GM18511 (cell line): ENCODE results near the gene TUBB4B.
"Not testable (repeated sequence)": the region's sequence is repeated elsewhere in the genome, so short reads cannot be mapped to it uniquely, and the experiment has no call there.

Experiments
- ATAC-seq: cut with Tn5 transposase; IDR thresholded peaks from one replicate; pipeline ENCODE4 v1.9.1; 2021; ENCODE audit warnings: mild to moderate bottlenecking, moderate library complexity; ENCODE audit not compliant: unreplicated experiment

Gene TUBB4B

DNA sequence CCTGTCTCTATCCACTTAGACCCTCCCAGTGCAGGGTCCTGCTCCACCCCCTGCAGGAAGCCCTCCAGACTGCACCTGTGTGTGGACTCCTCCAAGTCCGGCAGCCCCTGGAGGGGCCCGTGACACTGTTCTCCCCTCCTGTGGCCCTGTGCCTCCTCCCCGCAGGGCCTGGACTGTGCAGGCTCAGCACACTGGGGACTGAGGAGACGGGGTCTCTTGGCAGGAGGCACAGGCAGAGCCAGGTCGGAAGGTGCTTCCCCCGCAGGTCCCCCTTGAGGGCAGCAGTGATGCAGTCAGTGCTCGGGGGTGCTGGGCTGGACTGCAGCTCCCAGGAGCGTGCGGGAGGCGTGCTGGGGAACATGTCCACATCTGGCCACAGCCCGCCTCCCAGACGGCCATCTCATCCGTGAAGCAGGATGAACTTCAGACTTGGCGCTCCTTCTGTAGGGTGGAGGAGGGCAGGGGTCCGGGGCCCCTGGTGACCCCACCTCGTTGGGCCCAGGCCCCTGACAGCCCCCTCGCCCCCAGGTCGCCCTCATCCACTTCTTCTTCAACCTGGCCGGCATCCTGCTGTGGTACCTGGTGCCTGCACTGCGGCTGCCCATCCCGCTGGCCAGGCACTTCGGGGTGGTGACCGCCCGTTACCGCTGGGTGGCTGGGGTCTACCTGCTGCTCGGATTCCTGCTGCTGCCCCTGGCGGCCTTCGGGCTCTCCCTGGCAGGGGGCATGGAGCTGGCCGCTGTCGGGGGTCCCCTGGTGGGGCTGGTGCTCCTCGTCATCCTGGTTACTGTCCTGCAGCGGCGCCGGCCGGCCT, 5.5 kb upstream of the TUBB4B start:
- no peak for ATAC-seq

DNA sequence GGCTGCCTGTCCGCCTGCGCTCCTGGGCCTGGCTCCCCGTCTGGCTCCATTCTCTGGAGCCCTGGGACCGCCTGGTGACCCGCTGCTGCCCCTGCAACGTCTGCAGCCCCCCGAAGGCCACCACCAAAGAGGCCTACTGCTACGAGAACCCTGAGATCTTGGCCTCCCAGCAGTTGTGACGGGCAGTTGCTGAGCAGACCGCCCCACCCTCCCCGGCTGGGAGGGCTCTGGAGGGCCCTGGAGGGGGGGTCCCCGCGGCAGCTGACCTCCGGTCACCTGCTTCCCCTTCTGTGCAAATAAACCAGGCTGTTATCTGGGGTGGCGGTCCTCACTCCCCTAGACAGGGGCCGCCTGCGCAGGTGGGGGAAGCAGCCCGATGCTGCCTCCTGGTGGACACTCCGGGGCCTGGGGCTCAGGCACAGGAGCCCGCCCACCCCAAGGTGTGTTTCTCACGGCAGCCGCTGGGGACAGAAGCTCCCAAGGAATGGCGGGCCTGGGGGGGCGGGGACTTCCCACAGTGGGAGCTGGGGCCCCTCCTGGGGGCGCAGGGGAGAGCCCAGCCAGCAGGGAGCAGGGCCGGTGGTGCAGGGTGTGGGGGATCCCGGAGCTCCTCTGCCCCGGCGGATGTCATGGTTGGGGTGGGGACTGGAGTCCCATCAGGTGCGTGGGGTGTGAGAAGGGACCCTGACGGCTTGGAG, 4.7 kb upstream of the TUBB4B start:
- ATAC-seq: no peak

DNA sequence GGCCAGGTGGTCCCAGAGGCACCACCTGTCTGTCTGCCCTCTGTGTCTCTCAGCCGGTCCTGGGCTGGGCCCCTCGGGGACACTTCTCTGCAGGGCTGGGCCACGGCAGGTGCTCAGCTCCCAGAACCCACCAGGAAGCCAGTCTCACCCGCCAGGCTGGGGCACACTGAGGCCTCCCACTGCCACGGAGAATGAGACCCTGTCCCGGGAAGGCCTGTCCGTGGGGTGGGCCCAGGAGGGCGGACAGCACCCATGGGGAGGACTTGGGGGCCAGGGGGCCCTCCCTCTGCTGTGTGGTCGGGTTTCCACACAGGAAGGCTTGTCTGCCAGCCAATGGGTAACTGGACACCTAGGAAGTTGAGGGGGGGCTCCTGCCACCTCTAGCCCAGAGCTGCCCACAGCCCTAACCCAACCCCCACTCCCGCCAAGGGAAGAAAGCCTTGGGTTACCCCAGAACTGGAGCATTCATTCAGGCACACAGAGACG, 4.1 kb upstream of the TUBB4B start:
- no peak for ATAC-seq

DNA sequence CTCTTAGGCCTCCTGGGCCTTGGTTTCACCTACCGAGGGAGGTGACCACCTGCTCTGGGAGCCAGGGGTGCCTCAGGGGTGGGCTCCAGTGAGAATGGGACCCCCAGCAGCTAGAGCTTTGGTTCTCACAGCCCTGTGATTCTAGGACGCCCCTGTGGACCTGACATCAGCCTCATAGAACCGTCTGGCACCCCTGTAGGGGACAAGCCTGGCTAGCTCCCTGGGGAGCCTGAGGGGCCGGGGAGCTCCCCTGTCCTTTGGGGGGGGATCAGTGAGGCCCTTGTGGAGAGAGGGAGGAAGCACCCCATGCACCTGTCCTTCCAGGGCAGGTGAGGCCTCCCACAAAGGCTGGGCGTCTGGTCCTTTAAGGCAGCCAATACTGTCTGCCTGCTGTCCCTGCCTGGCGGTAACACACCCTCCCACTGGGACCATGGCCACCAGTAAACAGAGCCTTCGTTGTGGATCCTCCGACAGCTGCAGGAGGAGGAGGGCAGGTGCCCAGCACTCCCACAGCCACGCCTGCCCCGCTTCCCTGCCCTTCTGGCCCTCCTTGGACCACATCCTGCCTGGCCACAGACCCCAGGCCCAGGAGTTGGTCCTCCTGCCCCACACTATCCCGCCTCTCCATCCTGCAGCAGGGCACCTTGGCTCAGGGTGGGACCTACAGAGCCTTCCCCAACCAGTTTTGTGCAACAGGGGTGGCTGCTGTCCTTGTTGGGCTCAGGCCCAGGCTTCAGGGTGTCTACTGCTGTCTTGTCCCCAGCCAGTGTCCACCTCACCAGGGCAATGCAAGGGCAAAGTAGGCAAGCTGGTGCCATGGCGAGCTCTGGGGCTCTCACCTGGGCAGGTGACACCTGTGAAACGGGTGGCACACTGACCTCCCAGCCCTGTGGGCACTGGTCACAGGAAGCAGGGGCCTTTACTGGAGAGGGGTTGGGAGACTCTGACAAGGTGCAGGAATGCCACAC, 3.0 kb upstream of the TUBB4B start:
- no peak for ATAC-seq

DNA sequence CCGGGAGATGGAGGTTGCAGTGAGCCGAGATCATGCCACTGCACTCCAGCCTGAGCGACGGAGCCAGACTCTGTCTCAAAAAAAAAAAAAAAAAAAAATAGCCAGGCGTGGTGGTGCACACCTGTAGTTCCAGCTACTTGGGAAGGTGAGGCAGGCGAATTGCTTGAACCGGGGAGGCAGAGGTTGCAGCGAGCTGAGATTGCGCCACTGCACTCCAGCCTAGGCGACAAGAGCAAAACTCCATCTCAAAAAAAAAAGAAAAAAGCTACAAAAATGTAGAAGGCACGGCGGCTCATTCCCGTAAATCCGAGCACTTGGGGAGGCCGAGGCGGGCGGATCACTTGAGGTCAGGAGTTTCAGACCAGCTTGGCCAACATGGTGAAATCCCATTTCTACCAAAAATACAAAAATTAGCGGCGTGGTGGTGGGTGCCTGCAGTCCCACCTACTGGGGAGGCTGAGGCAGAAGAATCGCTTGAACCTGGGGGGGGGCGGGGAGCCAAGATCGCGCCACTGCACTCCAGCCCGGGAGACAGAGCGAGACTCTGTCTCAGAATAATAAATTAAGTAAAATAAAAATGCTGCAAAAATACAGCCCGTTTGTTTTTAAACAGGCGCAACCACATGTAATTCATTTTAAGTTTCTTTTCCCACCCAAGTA, 1.4 kb upstream of the TUBB4B start:
- ATAC-seq: not testable (repeated sequence)

DNA sequence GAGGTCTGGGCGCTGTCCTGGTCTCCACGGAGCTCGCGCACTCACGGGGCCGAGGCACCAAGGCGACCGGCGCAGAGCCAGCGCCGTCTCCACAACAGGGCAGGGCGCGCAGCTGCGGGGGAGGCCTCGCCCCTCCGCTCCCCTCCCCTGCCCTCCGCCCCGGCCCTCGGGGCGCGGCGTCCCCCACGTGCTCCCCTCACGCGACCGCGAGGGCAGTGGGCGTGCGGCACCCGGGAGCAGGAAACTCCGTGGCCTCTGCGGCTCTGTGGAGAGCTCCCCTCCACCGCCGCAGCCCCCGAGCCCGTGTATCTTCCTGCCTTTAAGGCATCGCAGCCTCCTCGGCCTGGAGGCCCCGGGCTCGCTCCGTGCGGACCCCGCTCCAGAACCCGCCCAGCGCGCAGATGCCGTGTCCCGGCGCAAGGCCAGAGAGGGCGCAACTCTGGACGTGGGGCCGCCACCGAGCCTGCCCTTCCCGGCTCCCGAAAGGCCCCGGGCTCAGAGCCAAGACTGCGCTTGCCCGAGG, 708 bp upstream of the TUBB4B start:
- ATAC-seq: peak; percentile 26

DNA sequence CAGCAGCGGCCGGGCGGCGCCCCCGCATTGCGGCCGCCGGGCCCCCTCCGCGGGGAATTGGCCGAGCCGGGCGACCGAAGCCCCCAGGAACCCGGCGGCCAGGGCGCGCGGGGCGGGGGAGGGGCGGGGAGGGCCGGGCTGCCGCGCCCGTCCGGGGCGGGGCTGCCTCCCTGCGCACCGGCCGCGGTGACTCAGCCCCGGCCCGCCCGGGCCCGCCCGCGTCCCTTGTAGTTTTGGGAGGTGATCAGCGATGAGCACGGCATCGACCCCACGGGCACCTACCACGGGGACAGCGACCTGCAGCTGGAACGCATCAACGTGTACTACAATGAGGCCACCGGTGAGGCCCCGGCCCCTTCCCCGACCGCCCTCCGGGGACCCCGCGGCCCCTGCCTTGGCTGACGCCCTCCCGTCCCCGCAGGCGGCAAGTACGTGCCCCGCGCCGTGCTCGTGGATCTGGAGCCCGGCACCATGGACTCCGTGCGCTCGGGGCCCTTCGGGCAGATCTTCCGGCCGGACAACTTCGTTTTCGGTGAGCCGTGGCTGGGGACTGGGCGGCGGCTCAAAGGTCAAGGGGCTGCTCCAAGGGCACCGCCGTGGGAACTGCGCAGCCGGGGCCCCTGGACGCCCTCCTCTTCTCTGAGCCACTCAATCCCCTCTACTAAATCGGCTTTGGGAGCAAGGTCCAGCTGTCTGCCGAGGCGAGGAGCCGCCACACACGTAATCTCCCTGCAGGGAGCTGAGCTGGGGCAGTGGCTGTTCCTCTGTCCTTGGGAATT, 592 bp downstream of the TUBB4B start:
- peak; percentile 2 for ATAC-seq

DNA sequence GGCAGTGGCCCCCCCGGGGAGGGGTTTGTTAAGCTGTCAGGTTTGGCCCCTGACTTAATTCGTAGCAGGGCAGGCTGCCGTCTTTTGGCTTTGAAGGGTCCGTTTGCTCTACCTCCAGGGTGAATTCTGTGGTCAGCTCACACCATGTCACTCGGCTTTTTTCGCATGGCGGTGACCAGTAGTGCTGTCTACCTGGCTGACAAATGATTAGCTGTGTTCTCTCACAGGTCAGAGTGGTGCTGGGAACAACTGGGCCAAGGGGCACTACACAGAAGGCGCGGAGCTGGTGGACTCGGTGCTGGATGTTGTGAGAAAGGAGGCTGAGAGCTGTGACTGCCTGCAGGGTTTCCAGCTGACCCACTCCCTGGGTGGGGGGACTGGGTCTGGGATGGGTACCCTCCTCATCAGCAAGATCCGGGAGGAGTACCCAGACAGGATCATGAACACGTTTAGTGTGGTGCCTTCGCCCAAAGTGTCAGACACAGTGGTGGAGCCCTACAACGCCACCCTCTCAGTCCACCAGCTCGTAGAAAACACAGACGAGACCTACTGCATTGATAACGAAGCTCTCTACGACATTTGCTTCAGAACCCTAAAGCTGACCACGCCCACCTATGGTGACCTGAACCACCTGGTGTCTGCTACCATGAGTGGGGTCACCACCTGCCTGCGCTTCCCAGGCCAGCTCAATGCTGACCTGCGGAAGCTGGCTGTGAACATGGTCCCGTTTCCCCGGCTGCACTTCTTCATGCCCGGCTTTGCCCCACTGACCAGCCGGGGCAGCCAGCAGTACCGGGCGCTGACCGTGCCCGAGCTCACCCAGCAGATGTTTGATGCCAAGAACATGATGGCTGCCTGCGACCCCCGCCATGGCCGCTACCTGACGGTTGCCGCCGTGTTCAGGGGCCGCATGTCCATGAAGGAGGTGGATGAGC, 1.4 kb downstream of the TUBB4B start:
- ATAC-seq: no peak

DNA sequence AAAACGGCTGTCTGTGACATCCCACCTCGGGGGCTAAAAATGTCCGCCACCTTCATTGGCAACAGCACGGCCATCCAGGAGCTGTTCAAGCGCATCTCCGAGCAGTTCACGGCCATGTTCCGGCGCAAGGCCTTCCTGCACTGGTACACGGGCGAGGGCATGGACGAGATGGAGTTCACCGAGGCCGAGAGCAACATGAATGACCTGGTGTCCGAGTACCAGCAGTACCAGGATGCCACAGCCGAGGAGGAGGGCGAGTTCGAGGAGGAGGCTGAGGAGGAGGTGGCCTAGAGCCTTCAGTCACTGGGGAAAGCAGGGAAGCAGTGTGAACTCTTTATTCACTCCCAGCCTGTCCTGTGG, 2.2 kb downstream of the TUBB4B start:
- ATAC-seq: not testable (repeated sequence)

DNA sequence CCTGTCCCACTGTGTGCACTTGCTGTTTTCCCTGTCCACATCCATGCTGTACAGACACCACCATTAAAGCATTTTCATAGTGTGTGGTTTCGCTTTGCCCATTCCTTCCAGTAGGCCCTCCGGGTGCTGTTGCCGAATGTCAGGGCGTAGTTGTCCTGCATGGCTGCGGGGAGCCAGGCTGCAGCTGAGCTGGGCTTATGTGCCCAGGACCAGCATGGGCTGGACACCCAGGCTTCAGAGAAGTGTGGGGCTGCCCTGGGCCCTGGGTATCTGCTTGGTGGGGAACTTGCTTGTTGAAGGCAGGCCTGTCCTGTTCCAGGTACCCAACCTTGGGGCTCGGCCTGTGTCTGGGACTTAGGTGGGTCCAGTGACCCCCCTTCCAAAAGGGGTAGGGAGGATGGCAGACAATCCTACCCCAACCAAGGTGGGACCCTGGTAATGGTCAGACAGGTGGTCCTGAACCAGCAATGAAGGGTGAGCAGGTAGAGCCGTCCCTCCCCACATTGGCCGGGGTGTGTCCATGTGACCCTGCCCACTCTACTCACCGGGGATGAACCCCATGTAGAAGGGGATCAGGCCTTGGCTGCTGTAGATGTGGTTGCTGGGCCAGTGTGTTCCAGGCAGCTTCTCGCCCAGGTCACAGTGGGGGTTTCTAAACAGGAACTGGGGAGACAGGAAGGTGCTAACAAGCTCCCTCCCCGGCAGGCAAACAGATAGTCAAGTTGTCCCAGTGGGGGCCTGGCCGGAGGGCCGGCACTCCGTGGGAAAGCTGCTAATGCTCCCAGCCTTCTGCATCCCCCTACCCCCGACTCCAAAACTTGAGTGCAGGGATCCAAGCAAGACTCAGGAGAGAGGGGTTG, 2.8 kb downstream of the TUBB4B start:
- ATAC-seq: no peak

DNA sequence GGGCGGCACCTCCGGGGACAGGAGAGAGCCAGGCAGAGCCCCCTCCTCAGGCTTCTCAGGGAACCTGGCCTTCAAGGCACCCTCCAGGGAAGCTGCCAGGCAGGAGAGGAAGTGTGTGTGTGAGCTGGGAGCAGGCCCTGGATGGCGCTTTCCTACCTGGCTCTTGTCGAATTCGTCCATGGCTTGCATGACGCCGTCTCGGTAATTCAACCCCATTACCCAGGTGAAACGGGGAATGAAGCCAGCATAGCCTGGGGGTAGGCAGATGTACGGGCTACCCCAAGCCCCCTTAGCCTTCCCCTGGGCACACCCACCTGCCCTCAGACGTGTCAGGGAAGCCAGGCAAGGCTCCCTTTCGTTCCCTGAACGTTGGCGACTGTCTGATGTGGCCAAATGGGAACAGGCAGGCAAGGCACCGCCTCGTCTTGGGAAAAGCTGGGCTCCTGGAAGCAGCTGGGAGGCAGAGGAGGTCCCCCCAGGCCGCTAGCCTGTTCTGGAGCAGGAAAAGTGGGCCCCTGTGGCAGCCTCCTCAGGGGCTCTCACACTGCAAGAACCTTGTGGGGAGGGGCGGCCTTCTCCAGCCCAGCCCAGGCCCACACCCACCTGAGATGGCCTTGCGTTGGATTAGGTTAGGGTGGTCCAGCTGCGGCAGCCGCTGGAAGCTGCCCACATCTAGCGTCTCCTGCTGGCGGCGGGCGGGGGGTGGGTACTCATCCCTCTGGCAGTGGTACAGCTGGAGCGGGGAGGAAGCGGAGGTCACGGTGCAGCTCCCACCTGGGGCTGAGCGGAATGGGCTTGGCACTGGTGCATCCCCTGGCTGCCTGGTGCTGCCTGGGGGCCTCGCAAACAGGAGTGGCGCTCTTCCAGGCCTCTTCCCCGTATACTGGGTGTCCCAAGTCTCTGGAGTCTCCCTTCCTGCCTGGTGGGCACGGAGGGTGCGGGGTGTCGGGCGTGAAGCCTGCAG, 3.7 kb downstream of the TUBB4B start:
- ATAC-seq: no peak

DNA sequence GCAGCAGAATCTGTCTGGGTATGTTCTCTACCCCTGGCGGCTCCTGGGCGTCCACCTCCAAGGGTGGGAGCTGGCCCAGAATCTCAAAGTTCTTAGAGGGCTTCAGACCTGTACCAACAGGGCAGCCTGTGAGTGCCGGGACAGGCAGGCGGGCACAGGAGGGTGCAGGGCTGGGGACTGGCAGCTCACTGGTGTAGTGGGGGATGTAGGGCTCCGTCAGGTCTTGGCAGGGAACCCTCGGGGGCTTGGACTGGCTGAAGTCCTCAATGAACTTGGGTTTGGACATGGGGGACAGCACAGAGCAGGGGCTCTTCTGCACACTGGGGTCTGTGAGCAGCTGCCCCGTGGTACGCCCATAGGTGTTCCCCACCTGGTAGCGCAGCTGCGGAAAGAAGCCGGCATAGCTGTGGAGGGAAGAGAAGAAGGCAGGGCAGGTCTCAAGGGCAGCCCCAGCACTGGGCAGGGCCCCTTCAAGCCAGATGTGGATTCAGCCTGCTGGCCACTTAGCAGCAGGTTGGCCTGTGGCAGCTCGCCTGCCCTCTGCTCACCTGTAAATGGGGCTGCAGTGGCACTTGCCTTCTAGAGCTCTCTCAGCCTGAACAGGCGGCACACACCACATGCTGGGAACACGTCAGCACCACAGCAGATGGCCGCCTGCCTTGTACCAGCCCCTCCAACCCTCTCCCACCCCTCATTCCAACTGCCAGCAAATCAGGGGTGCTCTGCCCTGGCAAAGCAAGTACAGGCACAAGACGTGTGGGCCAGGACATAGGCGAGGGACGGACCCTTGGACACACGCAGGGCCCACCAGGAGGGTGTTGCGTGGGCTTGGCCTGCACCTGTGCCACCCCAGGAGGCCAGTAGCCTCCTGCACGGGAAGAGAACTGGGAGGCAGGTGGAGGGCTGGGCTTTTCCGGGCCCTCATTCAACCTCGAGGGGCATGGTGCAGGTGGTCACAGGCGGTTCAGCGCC, 4.6 kb downstream of the TUBB4B start:
- no peak for ATAC-seq

DNA sequence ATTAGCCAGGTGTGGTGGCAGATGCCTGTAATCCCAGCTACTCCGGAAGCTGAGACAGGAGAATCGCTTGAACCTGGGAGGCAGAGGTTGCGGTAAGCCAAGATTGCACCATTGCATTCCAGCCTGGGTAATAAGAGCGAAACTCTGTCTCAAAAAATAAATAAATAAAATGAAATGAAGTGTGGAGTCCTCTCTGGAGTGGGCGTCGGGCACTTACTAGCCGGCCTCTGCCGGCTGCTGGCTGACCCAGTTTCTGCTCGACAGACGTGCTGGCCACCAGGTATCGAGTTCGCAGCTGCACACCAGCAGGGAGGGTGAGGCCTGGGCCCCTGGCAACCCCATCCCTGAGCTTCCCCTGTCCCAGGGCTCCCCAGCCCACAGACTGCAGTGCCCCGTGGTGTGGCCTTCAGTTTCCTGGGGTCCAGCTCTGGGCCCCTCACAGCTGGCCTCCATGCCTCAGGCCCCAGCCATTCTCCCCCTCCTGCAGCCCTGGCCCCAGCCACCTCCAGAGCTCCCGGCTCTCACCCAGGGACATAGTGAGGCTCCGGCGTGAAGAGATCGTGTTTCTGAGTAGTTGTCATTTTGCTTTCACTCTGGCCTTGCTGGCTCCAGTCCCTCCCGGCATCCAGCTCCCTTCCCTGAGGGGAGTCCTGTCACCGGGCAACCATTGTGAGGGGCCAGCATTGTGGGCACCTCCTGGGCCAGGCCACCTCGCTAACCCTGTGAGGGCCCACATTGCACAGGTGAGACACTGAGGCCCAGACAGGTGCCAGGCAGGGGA, 6.2 kb downstream of the TUBB4B start:
- ATAC-seq: no peak

DNA sequence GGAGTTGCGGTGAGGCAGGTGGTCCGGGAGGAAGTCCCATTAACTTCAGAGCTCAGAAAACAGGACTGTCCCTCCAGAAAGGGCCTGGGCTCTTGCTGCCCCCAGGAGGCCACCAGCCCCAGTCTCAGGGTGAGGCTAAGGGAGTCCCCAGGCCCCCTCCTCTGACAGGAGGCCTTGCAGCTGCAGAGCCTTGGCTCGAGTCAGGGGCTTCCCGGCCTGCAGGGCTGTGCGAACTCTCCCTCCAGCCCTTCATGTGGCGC, 6.8 kb downstream of the TUBB4B start:
- no peak for ATAC-seq
